Measurements from ENCODE around the gene ABHD16B. TPM values are rescaled to one million over a fixed set of nuclear protein-coding genes. Genes with fewer than 3 reads are reported as not detected.
"Not testable (repeated sequence)": the region's sequence is repeated elsewhere in the genome, so short reads cannot be mapped to it uniquely, and the experiment has no call there.

Gene ABHD16B
- total RNA-seq, 1 donor from 2014 or later, result not detected

DNA sequence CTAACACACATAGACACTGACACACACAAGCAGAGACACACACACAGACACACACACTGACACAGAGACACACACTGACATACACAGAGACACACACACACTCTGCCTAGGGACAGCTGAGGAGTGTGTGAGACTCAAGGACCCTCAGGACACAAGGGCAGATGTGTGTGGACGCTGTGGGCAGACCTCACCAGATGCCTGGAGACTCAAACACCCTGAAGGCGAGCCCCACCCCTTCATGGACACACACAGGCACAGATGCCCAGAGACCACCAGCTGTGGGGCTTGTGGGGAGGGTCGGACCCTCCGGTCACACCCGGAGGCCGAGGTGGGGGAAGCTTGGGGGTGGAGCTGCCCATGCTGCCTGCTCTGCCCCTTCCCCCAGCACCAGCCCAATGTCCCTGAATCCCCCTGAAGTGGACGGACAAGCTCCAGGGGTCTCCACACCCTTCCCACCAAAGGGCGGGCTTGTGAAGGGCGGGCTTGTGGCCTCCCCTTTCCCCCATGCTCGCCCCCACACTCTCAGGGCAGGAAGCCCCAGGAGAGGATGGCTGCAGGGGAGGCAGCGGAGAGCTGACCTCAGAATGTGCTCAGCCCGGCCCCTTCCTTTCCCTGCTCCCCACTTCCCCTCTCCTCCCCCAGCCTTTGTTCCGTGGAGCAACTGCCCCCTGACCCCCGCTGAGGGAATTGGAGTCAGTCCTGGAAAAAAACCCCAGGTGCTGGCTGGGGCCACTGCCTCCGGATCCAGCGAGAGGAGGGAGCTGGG, 13.9 kb upstream of the ABHD16B start:
- TF ChIP-seq, protein P1, sequence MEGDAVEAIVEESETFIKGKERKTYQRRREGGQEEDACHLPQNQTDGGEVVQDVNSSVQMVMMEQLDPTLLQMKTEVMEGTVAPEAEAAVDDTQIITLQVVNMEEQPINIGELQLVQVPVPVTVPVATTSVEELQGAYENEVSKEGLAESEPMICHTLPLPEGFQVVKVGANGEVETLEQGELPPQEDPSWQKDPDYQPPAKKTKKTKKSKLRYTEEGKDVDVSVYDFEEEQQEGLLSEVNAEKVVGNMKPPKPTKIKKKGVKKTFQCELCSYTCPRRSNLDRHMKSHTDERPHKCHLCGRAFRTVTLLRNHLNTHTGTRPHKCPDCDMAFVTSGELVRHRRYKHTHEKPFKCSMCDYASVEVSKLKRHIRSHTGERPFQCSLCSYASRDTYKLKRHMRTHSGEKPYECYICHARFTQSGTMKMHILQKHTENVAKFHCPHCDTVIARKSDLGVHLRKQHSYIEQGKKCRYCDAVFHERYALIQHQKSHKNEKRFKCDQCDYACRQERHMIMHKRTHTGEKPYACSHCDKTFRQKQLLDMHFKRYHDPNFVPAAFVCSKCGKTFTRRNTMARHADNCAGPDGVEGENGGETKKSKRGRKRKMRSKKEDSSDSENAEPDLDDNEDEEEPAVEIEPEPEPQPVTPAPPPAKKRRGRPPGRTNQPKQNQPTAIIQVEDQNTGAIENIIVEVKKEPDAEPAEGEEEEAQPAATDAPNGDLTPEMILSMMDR (IDR thresholded peaks at IDR 0.05), result no peak
- Histone ChIP-seq H3K36me3 (no peaks in the 10 kb centered on the region), H3K4me1 (peaks cover 26% of the 10 kb centered on the region), H3K4me3 (no peak overlapping the region), H3K9me3 (no peaks in the 10 kb centered on the region), H3K27ac (peak overlapping the region; percentile 65), H3K27me3 (peaks cover 17% of the 10 kb centered on the region)
- peak; percentile 36 for ATAC-seq
- DNase-seq, result no peak
- intact Hi-C loops (cut with DNase I), result no loop called here

DNA sequence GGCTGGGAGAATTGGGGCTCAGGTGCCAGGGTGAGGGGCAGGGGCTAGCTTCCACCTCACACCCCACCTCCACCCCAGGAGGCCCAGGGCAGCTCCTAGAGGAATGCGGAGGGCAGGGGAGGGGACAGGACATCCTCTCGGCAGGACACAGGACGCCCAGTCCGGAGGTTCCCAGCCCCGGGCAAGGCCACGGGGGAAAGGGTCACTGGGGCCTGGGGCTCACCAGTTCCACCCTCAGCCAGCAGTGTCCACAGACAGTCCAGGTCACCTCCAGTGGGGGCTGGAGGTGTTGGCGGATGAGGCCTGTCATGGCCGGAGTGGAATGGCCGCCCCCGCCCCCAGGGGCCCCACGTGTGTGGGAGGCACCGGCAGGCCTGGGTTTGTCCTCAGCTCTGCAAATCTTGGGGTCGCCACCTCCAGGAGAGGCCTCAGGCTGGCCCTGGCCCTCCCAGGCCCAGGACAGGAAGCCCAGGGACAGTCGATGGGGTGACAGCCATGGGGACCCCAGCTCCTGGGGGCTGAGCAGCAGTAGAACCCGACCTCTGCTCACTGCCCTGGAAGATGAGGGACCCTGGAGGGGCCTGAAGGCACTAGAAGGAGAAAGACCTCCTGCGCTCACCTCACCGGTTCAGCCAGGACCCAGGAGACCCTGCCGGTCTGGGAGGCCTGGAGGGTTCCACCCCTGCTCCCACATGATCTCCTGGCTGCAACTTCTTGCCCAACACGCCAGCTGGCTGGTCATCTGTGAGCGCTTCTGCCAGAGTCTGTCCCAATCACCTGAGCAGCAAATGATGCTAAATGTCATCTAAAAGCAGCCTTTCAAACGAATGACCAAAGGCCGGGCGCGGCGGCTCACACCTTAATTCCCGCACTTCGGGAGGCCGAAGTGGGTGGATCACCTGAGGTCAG, 13.0 kb upstream of the ABHD16B start:
- ATAC-seq, result peak; percentile 33
- intact Hi-C loops (cut with DNase I), result no loop called here
- Histone ChIP-seq H3K27me3 (peaks cover 17% of the 10 kb centered on the region), H3K9me3 (no peaks in the 10 kb centered on the region), H3K4me3 (no peak overlapping the region), H3K36me3 (no peaks in the 10 kb centered on the region), H3K4me1 (peaks cover 26% of the 10 kb centered on the region), H3K27ac (peak overlapping the region; percentile 65)
- DNase-seq, result no peak
- TF ChIP-seq, protein P1 (IDR thresholded peaks at IDR 0.05), result no peak

DNA sequence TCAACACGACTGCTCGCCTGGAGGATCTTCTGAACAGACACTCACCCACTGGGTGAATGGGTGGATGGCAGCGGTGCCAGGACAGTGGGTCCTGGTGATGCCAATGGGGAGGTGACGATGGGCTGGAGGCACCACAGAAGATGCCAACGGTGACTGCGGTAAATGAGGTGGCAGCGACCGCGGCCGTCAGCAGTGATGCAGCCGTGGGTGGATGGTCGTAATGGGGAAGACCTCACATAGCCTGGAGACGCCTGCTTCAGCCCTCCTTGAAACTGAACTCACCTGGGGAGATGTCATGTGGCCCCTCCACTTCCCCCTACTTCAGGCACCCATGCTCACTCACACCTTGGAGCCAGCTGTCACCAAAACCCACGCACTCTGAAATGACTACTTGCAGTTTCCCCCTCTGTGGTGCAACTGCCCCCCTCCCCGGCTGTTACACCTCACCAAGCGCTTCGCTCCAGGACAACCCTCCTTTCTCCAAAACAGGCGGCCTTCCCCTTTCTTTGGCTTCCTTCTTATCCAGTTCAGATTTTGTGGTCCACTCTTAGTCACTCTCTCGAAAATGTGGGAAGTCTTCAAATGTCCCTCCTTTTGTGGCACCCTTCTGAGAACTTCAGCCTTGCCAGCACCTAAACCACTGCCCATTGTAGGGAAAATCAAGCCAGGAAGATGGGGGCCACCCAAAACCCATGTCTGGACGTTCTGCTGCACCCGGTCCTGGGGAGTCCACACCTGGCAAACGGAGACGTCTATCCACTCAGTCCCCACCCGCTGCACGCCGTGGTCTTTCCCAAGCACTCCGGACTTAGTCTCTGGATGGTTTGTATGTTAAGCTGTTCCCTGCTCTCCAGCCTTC, 10.4 kb upstream of the ABHD16B start:
- Histone ChIP-seq H3K4me3 (no peak overlapping the region), H3K27me3 (peaks cover 5% of the 10 kb centered on the region), H3K27ac (no peak overlapping the region), H3K36me3 (no peaks in the 10 kb centered on the region), H3K4me1 (peaks cover 43% of the 10 kb centered on the region), H3K9me3 (no peaks in the 10 kb centered on the region)
- DNase-seq (no peak), ATAC-seq (no peak)
- TF ChIP-seq, protein P1 (IDR thresholded peaks at IDR 0.05), result no peak
- intact Hi-C loops (cut with DNase I), result no loop called here

DNA sequence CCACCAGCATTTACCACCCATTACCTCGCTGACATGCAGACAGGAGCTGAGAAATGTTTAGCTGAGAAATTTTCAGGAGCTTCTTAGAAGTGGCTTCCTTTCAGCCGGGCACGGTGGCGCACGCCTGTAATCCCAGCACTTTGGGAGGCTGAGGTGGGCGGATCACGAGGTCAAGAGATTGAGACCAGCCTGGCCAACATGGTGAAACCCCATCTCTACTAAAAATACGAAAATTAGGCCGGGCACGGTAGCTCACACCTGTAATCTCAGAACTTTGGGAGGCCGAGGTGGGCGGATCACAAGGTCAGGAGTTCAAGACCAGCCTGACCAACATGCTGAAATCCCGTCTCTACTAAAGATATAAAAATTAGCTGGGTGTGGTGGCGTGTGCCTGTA, 9.8 kb upstream of the ABHD16B start:
- intact Hi-C loops (cut with DNase I); DNase-seq; H3K27ac ChIP-seq: not testable (repeated sequence)

DNA sequence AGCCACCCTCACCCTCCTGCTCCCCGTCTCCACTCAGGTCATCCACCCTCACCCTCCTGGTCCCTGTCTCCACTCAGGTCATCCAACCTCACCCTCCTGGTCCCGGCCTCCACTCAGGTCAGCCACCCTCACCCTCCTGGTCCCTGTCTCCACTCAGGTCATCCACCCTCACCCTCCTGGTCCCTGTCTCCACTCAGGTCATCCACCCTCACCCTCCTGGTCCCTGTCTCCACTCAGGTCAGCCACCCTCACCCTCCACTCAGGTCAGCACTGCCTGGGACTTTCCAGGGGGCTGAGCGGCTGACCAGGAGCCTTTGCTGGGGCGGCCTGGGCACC, 7.6 kb upstream of the ABHD16B start:
- ATAC-seq; H3K36me3 ChIP-seq; H3K4me3 ChIP-seq; DNase-seq; H3K9me3 ChIP-seq; intact Hi-C loops (cut with DNase I); H3K27me3 ChIP-seq: not testable (repeated sequence)
- Histone ChIP-seq H3K4me1 (peaks cover 47% of the 10 kb centered on the region), H3K27ac (peak overlapping the region; percentile 84)

More for the DNA sequence above, 9.8 kb upstream of the ABHD16B start:
- H3K4me1 ChIP-seq, result peaks cover 40% of the 10 kb centered on the region
- H3K4me3 ChIP-seq, H3K36me3 ChIP-seq, H3K9me3 ChIP-seq, ATAC-seq, H3K27me3 ChIP-seq: not testable (repeated sequence)

DNA sequence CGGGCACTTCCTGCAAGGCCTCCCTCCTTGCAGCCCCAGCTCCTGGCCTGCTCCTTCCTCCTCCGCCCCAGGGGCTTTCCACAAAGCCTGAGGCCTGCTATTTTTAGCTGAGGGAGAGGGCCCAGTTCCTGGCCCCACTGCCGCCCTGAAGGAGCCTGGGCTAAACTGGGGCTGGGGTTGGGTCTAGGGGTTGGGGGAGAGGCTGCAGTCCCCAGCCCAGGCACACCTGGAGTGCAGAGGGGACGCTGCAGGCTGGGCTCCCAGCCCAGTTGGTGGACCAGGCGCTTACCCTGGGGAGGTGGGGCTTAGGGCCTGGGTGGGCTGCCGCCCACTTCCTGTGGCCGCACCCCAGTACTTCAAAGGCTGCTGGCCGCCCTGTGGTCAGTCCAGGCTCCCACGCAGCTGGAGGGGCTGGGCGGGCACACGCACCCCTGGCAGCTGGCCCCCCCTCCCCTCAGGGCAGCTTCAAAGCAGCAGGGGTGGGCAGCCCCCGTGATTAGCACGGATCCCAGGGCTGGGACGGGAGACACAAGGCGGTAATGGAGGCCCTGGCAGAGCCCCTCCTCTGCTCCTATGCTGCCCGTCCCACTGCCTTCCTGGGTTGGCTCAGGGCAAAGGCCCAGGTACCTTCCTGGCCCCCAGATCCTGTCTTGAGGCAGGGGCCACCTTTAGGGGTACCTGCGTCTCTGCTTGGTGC, 7.1 kb upstream of the ABHD16B start:
- TF ChIP-seq, protein P1 (IDR thresholded peaks at IDR 0.05), result no peak
- intact Hi-C loops (cut with DNase I), result no loop called here
- Histone ChIP-seq H3K27me3 (no peaks in the 10 kb centered on the region), H3K9me3 (no peaks in the 10 kb centered on the region), H3K27ac (peak overlapping the region; percentile 84), H3K4me1 (peaks cover 53% of the 10 kb centered on the region), H3K36me3 (no peaks in the 10 kb centered on the region), H3K4me3 (peak overlapping the region; percentile 26)
- ATAC-seq (peak; percentile 46), DNase-seq (no peak)

Data from upper lobe of right lung (tissue), 1 donor.